Pancreas (tissue), 10 donors: ENCODE data around the gene BICRA. TPM values are rescaled to one million over a fixed set of nuclear protein-coding genes. Genes with fewer than 3 reads are reported as not detected.

Source experiments
- ATAC-seq, 4 donors: fragments of 200-7000 bp; cut with Tn5 transposase; one replicate each; pipeline versions ENCODE4 v1.8.0 to v1.9.1; 2020; ENCODE audit warnings: mild to moderate bottlenecking in 4 of 4, moderate library complexity in 4 of 4
- DNase-seq, 6 donors: peaks; one replicate each; pipeline ENCODE4 v3.0.0-alpha.2; 2020
- FAIRE-seq: peaks from 2 replicates; lab custom pipeline; 2012; peaks lifted over from hg19 to GRCh38; lab: Jason Lieb, UNC
- H3K27ac ChIP-seq, 4 donors: fragments of 200-600 bp; sonication (generic); 1 replicate in 3 of 4; 2 replicates in 1 of 4; pipeline versions ENCODE4 v1.5.0 to v1.8.0; 2020
- H3K27me3 ChIP-seq, 4 donors: fragments of 200-600 bp; one replicate each; pipeline ENCODE4 v1.8.0; 2021
- H3K36me3 ChIP-seq, 3 donors: fragments of 200-600 bp; sonication (generic) in 1 of 3; one replicate each; pipeline versions ENCODE4 v1.5.0 to v1.8.0; 2020 to 2021
- H3K4me1 ChIP-seq, 3 donors: fragments of 200-600 bp; one replicate each; pipeline ENCODE4 v1.8.0; 2021
- H3K4me3 ChIP-seq, 4 donors: fragments of 200-600 bp; sonication (generic) in 2 of 4; one replicate each; pipeline versions ENCODE4 v1.5.0 to v1.8.0; 2020 to 2021
- H3K9me3 ChIP-seq, 4 donors: fragments of 200-600 bp; one replicate each; pipeline ENCODE4 v1.8.0; 2021
- WGBS, 2 donors: extraction: QIAGEN DNeasy Blood & Tissue Kit; methylation state at CpG; one replicate each; pipeline ENCODE4 v1.1.7; 2013; 5-methylcytosine and 5-hydroxymethylcytosine counted together
- intact Hi-C, 3 donors: fragments of 100-400 bp; cut with DNase I; formaldehyde crosslinking; loops; one replicate each; pipeline versions ENCODE4 v1.11.1 to v1.14.2; 2022
- polyA plus RNA-seq, 2 donors: library from polyadenylated mRNA; stranded (reverse); fragments of 200-250 nt; gene quantifications; one replicate each; pipeline ENCODE4 v1.2.3, GENCODE V29; 2013
- total RNA-seq, 6 donors: library from RNA; stranded (reverse); fragmentation: NEBNext Ultra II Directional in 4 of 6; extraction: Animal tissue kit (Norgen Biotek cat#: 25700) in 4 of 6; gene quantifications; one replicate each; pipeline versions ENCODE4 v1.2.1 to v1.2.4, GENCODE V29; 2021 to 2023
- TF ChIP-seq, protein P1 (sequence below), 4 donors: fragments of 200-600 bp; sonication (generic) in 3 of 4; IDR thresholded peaks; one replicate each; pipeline versions ENCODE4 v1.5.0 to v1.8.0; 2021; ENCODE audit warnings: antibody characterized with exemption in 4 of 4
- donor health status: healthy with polysubstance abuse.
- donor health status: DM: no; HTN: no; CAD: no; lungs with moderate emphysema.
- donor health status: DM: no; HTN: no; CAD: no.
- donor health status: control.
- donor health status: control.
- donor health status: Bipolar disorder and iron deficiency.
- donor health status: DM: yes; HTN: yes; CAD: no.
- donor health status: DM: no; HTN: no; CAD: no.
- donor health status: DM: no; HTN: no; CAD: no.
- donor health status: DM: yes; HTN: yes; CAD: no.

Gene BICRA
- total and polyA plus RNA-seq, 8 donors, result 2.7 to 10.4 (median 5.9) TPM

DNA sequence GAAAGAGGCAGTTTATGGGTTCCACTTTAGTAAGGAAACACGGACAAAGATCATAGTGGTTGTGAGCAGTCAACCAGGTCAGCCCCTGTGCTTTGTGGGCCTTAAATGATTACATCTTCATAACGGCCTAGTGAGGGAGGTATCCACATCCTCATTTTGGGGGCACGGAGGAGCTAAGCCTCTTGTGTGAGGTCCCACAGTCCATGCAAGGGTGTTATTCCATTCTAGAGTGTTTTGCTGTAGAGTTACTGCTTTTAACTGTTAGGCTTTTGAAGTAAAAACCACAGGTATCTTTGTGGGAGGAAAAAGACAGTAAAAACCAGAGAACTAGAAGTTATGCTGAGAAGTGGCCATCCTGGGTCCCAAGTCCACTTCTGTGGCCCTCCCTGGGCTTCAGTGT lies 140.4 kb downstream of the BICRA start:
- Histone ChIP-seq H3K4me3 (no peak overlapping the region), H3K27me3 (no peaks in the 10 kb centered on the region), H3K27ac (no peak overlapping the region), H3K9me3 (no peaks in the 10 kb centered on the region), H3K36me3 (peaks cover 11 to 71% (median 36%) of the 10 kb centered on the region in 3 donors), H3K4me1 (peaks cover 5 to 18% (median 14%) of the 10 kb centered on the region in 3 donors)
- intact Hi-C loops, result no loop called here
- WGBS, 2 donors, result 80 to 89% methylated on average over 3 of the region's 3 CpGs
- DNase-seq, result no peak
- TF ChIP-seq, protein P1, sequence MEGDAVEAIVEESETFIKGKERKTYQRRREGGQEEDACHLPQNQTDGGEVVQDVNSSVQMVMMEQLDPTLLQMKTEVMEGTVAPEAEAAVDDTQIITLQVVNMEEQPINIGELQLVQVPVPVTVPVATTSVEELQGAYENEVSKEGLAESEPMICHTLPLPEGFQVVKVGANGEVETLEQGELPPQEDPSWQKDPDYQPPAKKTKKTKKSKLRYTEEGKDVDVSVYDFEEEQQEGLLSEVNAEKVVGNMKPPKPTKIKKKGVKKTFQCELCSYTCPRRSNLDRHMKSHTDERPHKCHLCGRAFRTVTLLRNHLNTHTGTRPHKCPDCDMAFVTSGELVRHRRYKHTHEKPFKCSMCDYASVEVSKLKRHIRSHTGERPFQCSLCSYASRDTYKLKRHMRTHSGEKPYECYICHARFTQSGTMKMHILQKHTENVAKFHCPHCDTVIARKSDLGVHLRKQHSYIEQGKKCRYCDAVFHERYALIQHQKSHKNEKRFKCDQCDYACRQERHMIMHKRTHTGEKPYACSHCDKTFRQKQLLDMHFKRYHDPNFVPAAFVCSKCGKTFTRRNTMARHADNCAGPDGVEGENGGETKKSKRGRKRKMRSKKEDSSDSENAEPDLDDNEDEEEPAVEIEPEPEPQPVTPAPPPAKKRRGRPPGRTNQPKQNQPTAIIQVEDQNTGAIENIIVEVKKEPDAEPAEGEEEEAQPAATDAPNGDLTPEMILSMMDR (IDR thresholded peaks at IDR 0.05), result no peak
- ATAC-seq, result no peak
- FAIRE-seq, result no peak

DNA sequence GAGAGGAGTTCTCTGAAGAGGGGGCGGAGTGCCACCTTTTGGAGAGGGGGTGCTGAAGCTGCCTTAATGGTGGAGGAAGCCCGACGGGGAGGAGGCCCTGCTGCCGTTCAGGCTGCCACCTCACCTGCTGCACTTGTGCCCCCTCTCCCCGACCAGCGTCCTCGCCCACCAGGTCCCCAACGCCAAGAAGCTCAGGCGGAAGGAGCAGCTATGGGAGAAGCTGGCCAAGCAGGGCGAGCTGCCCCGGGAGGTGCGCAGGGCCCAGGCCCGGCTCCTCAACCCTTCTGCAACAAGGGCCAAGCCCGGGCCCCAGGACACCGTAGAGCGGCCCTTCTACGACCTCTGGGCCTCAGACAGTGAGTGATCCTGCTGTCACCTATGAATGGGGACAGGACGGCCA lies 141.8 kb downstream of the BICRA start:
- Histone ChIP-seq H3K27me3 (no peaks in the 10 kb centered on the region), H3K4me1 (peaks cover 4 to 14% (median 11%) of the 10 kb centered on the region in 3 donors), H3K4me3 (no peak overlapping the region), H3K36me3 (peaks cover 11 to 86% (median 47%) of the 10 kb centered on the region in 3 donors), H3K27ac (no peak overlapping the region), H3K9me3 (no peaks in the 10 kb centered on the region)
- TF ChIP-seq, protein P1 (IDR thresholded peaks at IDR 0.05), result no peak
- 93 to 95% methylated on average over 16 to 18 of the region's 18 CpGs for WGBS, 2 donors
- no peak for DNase-seq
- no peak for ATAC-seq
- intact Hi-C loops, result no loop called here
- FAIRE-seq, result no peak

DNA sequence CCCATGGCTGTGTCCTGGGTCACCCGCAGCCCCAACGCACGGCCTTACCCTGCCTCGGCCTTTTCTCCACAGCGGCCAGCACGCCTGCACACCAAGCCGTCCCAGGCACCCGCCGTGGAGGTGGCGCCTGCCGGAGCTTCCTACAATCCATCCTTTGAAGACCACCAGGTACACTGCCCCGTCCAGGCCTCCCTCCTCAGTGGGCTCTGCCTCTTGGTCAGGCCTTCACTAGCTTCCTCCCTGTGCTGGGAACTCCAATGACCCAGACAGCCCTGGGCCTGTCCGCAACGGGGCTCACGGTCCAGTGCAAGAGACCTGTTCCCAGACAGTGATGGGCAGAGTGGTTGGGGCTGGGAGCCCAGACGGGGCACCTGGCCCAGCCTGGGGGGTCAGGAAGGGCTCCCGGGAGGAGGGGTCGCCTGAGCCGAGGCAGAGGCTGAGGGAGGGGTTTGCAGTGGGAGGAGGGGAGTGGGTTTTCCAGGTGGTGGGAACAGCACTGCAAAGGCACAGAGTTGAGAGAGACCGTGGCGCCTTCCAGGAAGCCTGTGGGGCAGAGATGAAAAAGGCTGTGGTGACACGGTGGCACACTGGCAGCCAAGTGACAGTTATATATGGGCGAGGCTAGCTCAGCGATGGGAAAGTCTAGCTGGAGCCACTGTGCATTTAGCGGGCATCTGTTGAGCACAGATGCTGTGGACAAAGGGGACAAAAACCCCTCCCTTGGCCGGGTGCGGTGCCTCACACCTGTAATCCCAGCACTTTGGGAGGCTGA lies 143.7 kb downstream of the BICRA start:
- ATAC-seq, result no peak
- Histone ChIP-seq H3K27ac (no peak overlapping the region), H3K36me3 (peaks cover 11 to 92% (median 64%) of the 10 kb centered on the region in 3 donors), H3K4me1 (peaks cover 0 to 2% (median 2%) of the 10 kb centered on the region in 3 donors), H3K4me3 (no peak overlapping the region), H3K27me3 (no peaks in the 10 kb centered on the region), H3K9me3 (no peaks in the 10 kb centered on the region)
- intact Hi-C loops, result no loop called here
- no peak for DNase-seq
- 88 to 89% methylated on average over 27 of the region's 27 CpGs for WGBS, 2 donors
- FAIRE-seq, result no peak
- TF ChIP-seq, protein P1 (IDR thresholded peaks at IDR 0.05), result no peak

Other genes starting within 250 kb of the BICRA start
- gene MEIS3, start 189.6 kb upstream of the BICRA start, total RNA-seq, result 1 to 10 TPM in 4 of 6 donors, under 1 TPM in 2; 0.91 to 4.1 (median 2.1) TPM
- gene MEIS3, start 189.6 kb upstream of the BICRA start, polyA plus RNA-seq, result 10 to 100 TPM; 16.0 to 28.5 TPM
- gene SLC8A2, start 137.2 kb upstream of the BICRA start, total RNA-seq, result 1 to 10 TPM; 4.5 to 8.3 (median 6.7) TPM
- gene SLC8A2, start 137.2 kb upstream of the BICRA start, polyA plus RNA-seq, result 1 to 10 TPM; 2.6 to 4.8 TPM
- 10 to 100 TPM in 1 of 6 donors, 1 to 10 TPM in 5; 3.0 to 10.7 (median 5.1) TPM for gene KPTN, start 124.9 kb upstream of the BICRA start, total RNA-seq
- gene KPTN, start 124.9 kb upstream of the BICRA start, polyA plus RNA-seq, result 10 to 100 TPM; 52.5 to 53.3 TPM
- 10 to 100 TPM; 47.2 to 63.5 (median 53.2) TPM for gene NAPA, start 94.1 kb upstream of the BICRA start, total RNA-seq
- 100 to 1,000 TPM in 1 of 2 donors, 10 to 100 TPM in 1; 77.2 to 121 TPM for gene NAPA, start 94.1 kb upstream of the BICRA start, polyA plus RNA-seq
- gene ZNF541, start 36.0 kb upstream of the BICRA start, total RNA-seq, result under 1 TPM in 5 of 6 donors, not detected in 1; 0.06 to 0.17 (median 0.14) TPM
- under 1 TPM; 0.27 to 0.63 TPM for gene ZNF541, start 36.0 kb upstream of the BICRA start, polyA plus RNA-seq
- 10 to 100 TPM; 14.8 to 28.3 (median 21.6) TPM for gene EHD2, start 104.3 kb downstream of the BICRA start, total RNA-seq
- 10 to 100 TPM; 13.4 to 17.9 TPM for gene EHD2, start 104.3 kb downstream of the BICRA start, polyA plus RNA-seq
- gene NOP53, start 136.4 kb downstream of the BICRA start, total RNA-seq, result 100 to 1,000 TPM; 297 to 510 (median 392) TPM
- 100 to 1,000 TPM; 304 to 576 TPM for gene NOP53, start 136.4 kb downstream of the BICRA start, polyA plus RNA-seq
- 100 to 1,000 TPM in 1 of 6 donors, 10 to 100 TPM in 5; 55.4 to 139 (median 76.3) TPM for gene SELENOW, start 169.6 kb downstream of the BICRA start, total RNA-seq
- 100 to 1,000 TPM; 286 to 291 TPM for gene SELENOW, start 169.6 kb downstream of the BICRA start, polyA plus RNA-seq
- gene TPRX1, start 195.4 kb downstream of the BICRA start, total RNA-seq, result not detected
- gene TPRX1, start 195.4 kb downstream of the BICRA start, polyA plus RNA-seq, result not detected
- gene CRX, start 212.8 kb downstream of the BICRA start, total RNA-seq, result not detected
- not detected for gene CRX, start 212.8 kb downstream of the BICRA start, polyA plus RNA-seq